Glutamatergic neuron (in vitro differentiated cells): Measurements from ENCODE around the gene MADD. TPM values are rescaled to one million over a fixed set of nuclear protein-coding genes. Genes with fewer than 3 reads are reported as not detected.

Experiments used
- DNase-seq: peaks from one replicate; pipeline ENCODE4 v3.0.0; 2022
- H3K27ac Mint-ChIP-seq: one replicate; pipeline ENCODE4 v1.8.0; 2020; ENCODE audit warnings: mild to moderate bottlenecking, mixed read lengths, inconsistent platforms; ENCODE audit not compliant: unreplicated experiment
- H3K27me3 Mint-ChIP-seq: one replicate; pipeline ENCODE4 v1.8.0; 2020; ENCODE audit warnings: mild to moderate bottlenecking, moderate library complexity, mixed read lengths, inconsistent platforms; ENCODE audit not compliant: unreplicated experiment
- H3K36me3 Mint-ChIP-seq: one replicate; pipeline ENCODE4 v1.8.0; 2020; ENCODE audit warnings: mild to moderate bottlenecking, mixed read lengths, inconsistent platforms; ENCODE audit not compliant: unreplicated experiment
- H3K4me1 Mint-ChIP-seq: one replicate; pipeline ENCODE4 v1.8.0; 2020; ENCODE audit warnings: mild to moderate bottlenecking, low read depth, mixed read lengths, inconsistent platforms; ENCODE audit not compliant: unreplicated experiment
- H3K4me3 Mint-ChIP-seq: one replicate; pipeline ENCODE4 v1.8.0; 2020; ENCODE audit warnings: mild to moderate bottlenecking, mixed read lengths, inconsistent platforms; ENCODE audit not compliant: unreplicated experiment
- H3K9me3 Mint-ChIP-seq: one replicate; pipeline ENCODE4 v1.8.0; 2020; ENCODE audit warnings: mild to moderate bottlenecking, moderate library complexity, mixed read lengths, inconsistent platforms; ENCODE audit not compliant: unreplicated experiment
- total RNA-seq: library from RNA; stranded (reverse); fragmentation: NEBNext Ultra II Directional; extraction: Animal tissue kit (Norgen Biotek cat#: 25700); gene quantifications from one replicate; pipeline ENCODE4 v1.2.1, GENCODE V29; 2021; ENCODE audit not compliant: unreplicated experiment
- TF ChIP-seq, protein P1 (sequence below): fragments of 200-600 bp; sonication (generic); IDR thresholded peaks from one replicate; pipeline ENCODE4 v1.5.0; 2021; ENCODE audit not compliant: partially characterized antibody, unreplicated experiment

The MADD gene
- total RNA-seq, 1 donor from 2014 or later: 115 TPM

DNA sequence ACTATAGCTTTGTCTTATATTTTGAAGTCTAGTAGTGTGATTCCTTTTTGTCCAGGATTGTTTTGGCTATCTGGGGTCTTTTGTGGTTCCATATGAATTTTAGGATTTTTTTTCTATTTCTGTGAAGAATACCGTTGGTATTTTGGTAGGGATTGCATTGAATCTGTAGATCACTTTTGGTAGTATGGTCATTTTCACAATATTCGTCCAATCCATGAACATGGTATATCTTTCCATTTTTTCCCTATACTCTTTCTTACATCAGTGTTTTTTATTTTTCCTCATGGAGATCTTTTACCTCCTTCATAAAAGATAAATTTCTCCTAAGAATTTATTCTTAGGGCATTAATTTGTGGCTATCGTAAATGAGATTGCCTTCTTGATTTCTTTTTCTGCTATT lies 29.1 kb downstream of the MADD start:
- TF ChIP-seq, protein P1, sequence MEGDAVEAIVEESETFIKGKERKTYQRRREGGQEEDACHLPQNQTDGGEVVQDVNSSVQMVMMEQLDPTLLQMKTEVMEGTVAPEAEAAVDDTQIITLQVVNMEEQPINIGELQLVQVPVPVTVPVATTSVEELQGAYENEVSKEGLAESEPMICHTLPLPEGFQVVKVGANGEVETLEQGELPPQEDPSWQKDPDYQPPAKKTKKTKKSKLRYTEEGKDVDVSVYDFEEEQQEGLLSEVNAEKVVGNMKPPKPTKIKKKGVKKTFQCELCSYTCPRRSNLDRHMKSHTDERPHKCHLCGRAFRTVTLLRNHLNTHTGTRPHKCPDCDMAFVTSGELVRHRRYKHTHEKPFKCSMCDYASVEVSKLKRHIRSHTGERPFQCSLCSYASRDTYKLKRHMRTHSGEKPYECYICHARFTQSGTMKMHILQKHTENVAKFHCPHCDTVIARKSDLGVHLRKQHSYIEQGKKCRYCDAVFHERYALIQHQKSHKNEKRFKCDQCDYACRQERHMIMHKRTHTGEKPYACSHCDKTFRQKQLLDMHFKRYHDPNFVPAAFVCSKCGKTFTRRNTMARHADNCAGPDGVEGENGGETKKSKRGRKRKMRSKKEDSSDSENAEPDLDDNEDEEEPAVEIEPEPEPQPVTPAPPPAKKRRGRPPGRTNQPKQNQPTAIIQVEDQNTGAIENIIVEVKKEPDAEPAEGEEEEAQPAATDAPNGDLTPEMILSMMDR: no peak
- no peak overlapping the region for H3K4me3 Mint-ChIP-seq
- H3K27ac Mint-ChIP-seq: no peak overlapping the region
- peaks cover 3% of the 10 kb centered on the region for H3K9me3 Mint-ChIP-seq
- no peaks in the 10 kb centered on the region for H3K4me1 Mint-ChIP-seq
- peaks cover 3% of the 10 kb centered on the region for H3K27me3 Mint-ChIP-seq
- H3K36me3 Mint-ChIP-seq: peaks cover 36% of the 10 kb centered on the region
- DNase-seq: no peak

DNA sequence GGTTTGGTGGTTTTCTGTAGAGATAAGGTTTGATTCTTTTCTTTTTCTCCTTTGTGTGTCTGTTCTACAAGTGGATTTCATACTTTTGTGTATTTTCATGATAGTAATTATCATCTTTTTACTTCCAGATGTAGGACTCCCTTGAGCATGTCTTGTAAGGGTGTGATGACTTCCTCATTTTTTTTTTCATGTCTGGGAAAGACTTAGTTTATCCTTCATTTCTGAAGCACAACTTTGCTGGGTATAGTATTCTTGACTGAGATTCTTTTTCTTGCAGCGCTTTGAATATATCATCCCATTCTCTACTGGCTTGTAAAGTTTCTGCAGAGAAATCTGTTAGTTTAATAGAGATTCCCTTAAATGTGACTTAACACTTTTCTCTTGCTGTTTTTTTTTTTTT lies 32.9 kb downstream of the MADD start:
- Mint-ChIP-seq H3K9me3 (peaks cover 11% of the 10 kb centered on the region), H3K27me3 (peaks cover 3% of the 10 kb centered on the region), H3K27ac (no peak overlapping the region), H3K4me1 (peaks cover 17% of the 10 kb centered on the region), H3K4me3 (no peak overlapping the region), H3K36me3 (peaks cover 37% of the 10 kb centered on the region)
- DNase-seq: no peak
- TF ChIP-seq, protein P1: no peak

GRCh38 chr11:47305734-47306483 lies 36.0 kb downstream of the MADD start:
- peaks cover 11% of the 10 kb centered on the region for H3K9me3 Mint-ChIP-seq
- H3K27me3 Mint-ChIP-seq: peaks cover 3% of the 10 kb centered on the region
- H3K36me3 Mint-ChIP-seq: peaks cover 24% of the 10 kb centered on the region
- H3K4me3 Mint-ChIP-seq: no peak overlapping the region
- DNase-seq: peak; percentile 65
- TF ChIP-seq, protein P1: no peak
- peak overlapping the region; percentile 84 for H3K27ac Mint-ChIP-seq
- peaks cover 20% of the 10 kb centered on the region for H3K4me1 Mint-ChIP-seq

DNA sequence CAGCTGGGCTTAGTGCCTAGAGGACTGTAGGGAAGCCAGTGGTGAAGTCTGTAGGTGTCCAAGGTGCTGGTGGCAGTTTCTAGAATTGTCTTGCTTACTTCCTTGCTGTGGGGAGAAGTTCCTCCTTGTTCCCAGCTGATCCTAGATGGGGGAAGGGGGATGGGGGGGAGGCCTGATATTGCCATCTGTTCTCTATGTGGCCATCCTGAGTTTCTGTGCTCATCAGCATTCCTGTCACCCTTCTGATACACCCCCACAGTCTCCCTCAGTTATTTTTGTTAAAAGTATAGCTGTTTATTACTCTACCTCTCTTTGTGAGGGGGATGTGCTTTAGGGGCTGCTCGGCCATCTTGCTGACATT lies 36.5 kb downstream of the MADD start:
- Mint-ChIP-seq H3K4me3 (peak overlapping the region; percentile 16), H3K4me1 (peaks cover 20% of the 10 kb centered on the region), H3K36me3 (peaks cover 21% of the 10 kb centered on the region), H3K27me3 (peaks cover 3% of the 10 kb centered on the region), H3K27ac (peak overlapping the region; percentile 84), H3K9me3 (peaks cover 8% of the 10 kb centered on the region)
- TF ChIP-seq, protein P1: no peak
- no peak for DNase-seq

- Mint-ChIP-seq H3K27ac (no peak overlapping the region), H3K36me3 (peaks cover 11% of the 10 kb centered on the region), H3K4me3 (no peak overlapping the region), H3K4me1 (peaks cover 20% of the 10 kb centered on the region), H3K9me3 (peaks cover 8% of the 10 kb centered on the region), H3K27me3 (peaks cover 3% of the 10 kb centered on the region)
- no peak for DNase-seq
- TF ChIP-seq, protein P1: no peak
These were observed 38.3 kb downstream of the MADD start for GRCh38 chr11:47308050-47308823.
